ENCODE measurements around the gene SLAMF6. TPM values are rescaled to one million over a fixed set of nuclear protein-coding genes. Genes with fewer than 3 reads are reported as not detected.

SLAMF6 gene
- total RNA-seq, 4 donors from 2014 or later, result 0.60 to 6.7 (median 2.3) TPM; not detected in 1

GRCh38 chr1:160472112-160472511 is 50.9 kb downstream of the SLAMF6 start:
- TF ChIP-seq CTCF (IDR thresholded peaks at IDR 0.05), result no peak
- Histone ChIP-seq H3K27me3 (no peaks in the 10 kb centered on the region), H3K4me1 (no peaks in the 10 kb centered on the region), H3K9me3 (no peaks in the 10 kb centered on the region), H3K4me3 (no peak overlapping the region), H3K27ac (no peak overlapping the region), H3K36me3 (no peaks in the 10 kb centered on the region)
- 92 to 100% methylated on average over 3 of the region's 3 CpGs for WGBS, 2 donors (ENCODE audit: low coverage in 1 of 2)
- no peak for DNase-seq
- intact Hi-C loops (cut with DNase I; ENCODE audit: low total_unique reads) (no loop called here), in situ Hi-C loops (cut with MboI; ENCODE audit: low pct_ligation_motif_present in 1 of 4, low pct_unique_long_range_greater_than_20kb in 1 of 4, low sequenced_read_pairs in 3 of 4) (no loop called here)

- no peak overlapping the region for H3K4me3 ChIP-seq
- intact Hi-C loops (cut with DNase I; ENCODE audit: low total_unique reads), result no loop called here
- H3K27me3 ChIP-seq, result no peaks in the 10 kb centered on the region
- in situ Hi-C loops (cut with MboI; ENCODE audit: low pct_ligation_motif_present in 1 of 4, low pct_unique_long_range_greater_than_20kb in 1 of 4, low sequenced_read_pairs in 3 of 4), result no loop called here
- no peaks in the 10 kb centered on the region for H3K9me3 ChIP-seq
- no peak overlapping the region for H3K27ac ChIP-seq
- no peak for DNase-seq
- TF ChIP-seq CTCF (IDR thresholded peaks at IDR 0.05) (no peak), EP300 (IDR thresholded peaks at IDR 0.05; ENCODE audit: low read depth) (no peak), POLR2A (IDR thresholded peaks at IDR 0.05) (no peak), POLR2AphosphoS5 (IDR thresholded peaks at IDR 0.05) (no peak)
- 89% methylated on average over 1 of the region's 1 CpG; no CpG with 5 or more reads in 1 of the 2 donors for WGBS, 2 donors (ENCODE audit: low coverage in 1 of 2)
- no peaks in the 10 kb centered on the region for H3K36me3 ChIP-seq
- H3K4me1 ChIP-seq, result no peaks in the 10 kb centered on the region
Measured at GRCh38 chr1:160471253-160471652, 51.8 kb downstream of the SLAMF6 start.

- Histone ChIP-seq H3K27ac (no peak overlapping the region), H3K4me3 (no peak overlapping the region), H3K27me3 (no peaks in the 10 kb centered on the region), H3K36me3 (no peaks in the 10 kb centered on the region), H3K4me1 (no peaks in the 10 kb centered on the region), H3K9me3 (no peaks in the 10 kb centered on the region)
- TF ChIP-seq POLR2A (IDR thresholded peaks at IDR 0.05), result no peak
- TF ChIP-seq EP300 (IDR thresholded peaks at IDR 0.05; ENCODE audit: low read depth), result no peak
- TF ChIP-seq CTCF (IDR thresholded peaks at IDR 0.05), result no peak
- TF ChIP-seq POLR2AphosphoS5 (IDR thresholded peaks at IDR 0.05), result no peak
- DNase-seq, result no peak
- intact Hi-C loops (cut with DNase I; ENCODE audit: low total_unique reads), result no loop called here
- in situ Hi-C loops (cut with MboI; ENCODE audit: low pct_ligation_motif_present in 1 of 4, low pct_unique_long_range_greater_than_20kb in 1 of 4, low sequenced_read_pairs in 3 of 4), result no loop called here
Measured at GRCh38 chr1:160467576-160467975, 55.5 kb downstream of the SLAMF6 start.

GRCh38 chr1:160466961-160467360 is 56.1 kb downstream of the SLAMF6 start:
- 87 to 95% methylated on average over 2 of the region's 2 CpGs for WGBS, 2 donors (ENCODE audit: low coverage in 1 of 2)

More at GRCh38 chr1:160466961-160467360, 56.1 kb downstream of the SLAMF6 start:
- no peak for DNase-seq
- H3K4me1 ChIP-seq, result no peaks in the 10 kb centered on the region
- TF ChIP-seq POLR2A (IDR thresholded peaks at IDR 0.05), result no peak
- TF ChIP-seq EP300 (IDR thresholded peaks at IDR 0.05; ENCODE audit: low read depth), result no peak
- TF ChIP-seq POLR2AphosphoS5 (IDR thresholded peaks at IDR 0.05), result no peak
- no peak for TF ChIP-seq CTCF (IDR thresholded peaks at IDR 0.05)
- H3K4me3 ChIP-seq, result no peak overlapping the region
- H3K27ac ChIP-seq, result no peak overlapping the region
- intact Hi-C loops (cut with DNase I; ENCODE audit: low total_unique reads), result no loop called here
- in situ Hi-C loops (cut with MboI; ENCODE audit: low pct_ligation_motif_present in 1 of 4, low pct_unique_long_range_greater_than_20kb in 1 of 4, low sequenced_read_pairs in 3 of 4), result no loop called here
- H3K36me3 ChIP-seq, result no peaks in the 10 kb centered on the region
- H3K27me3 ChIP-seq, result no peaks in the 10 kb centered on the region
- H3K9me3 ChIP-seq, result no peaks in the 10 kb centered on the region
